GM12892 (cell line): ENCODE measurements around the gene RREB1.

ENCODE experiments used
- POLR2A ChIP-seq: IDR thresholded peaks from 2 replicates; pipeline ENCODE4 v1.6.1; 2011; ENCODE audit warnings: low read depth, low read length, control low read depth
- POLR2AphosphoS5 ChIP-seq: IDR thresholded peaks from 2 replicates; pipeline ENCODE4 v1.6.1; 2011; ENCODE audit warnings: low read depth, low read length, control low read depth

- TF ChIP-seq POLR2AphosphoS5 (no peak), POLR2A (no peak)
Observed at GRCh38 chr6:7108964-7109836, 1.4 kb downstream of the RREB1 start.
